Frontal cortex (tissue), 4 donors: ENCODE data around the gene CDKN2AIP. TPM values are rescaled to one million over a fixed set of nuclear protein-coding genes. Genes with fewer than 3 reads are reported as not detected.

Experiments
- DNase-seq, 2 donors: peaks; one replicate each; pipeline ENCODE4 v3.0.0; 2012; ENCODE audit warnings: low spot score in 2 of 2
- FAIRE-seq: peaks from 2 replicates; lab custom pipeline; 2012; peaks lifted over from hg19 to GRCh38; lab: Jason Lieb, UNC
- total RNA-seq: library from RNA; depleted of rRNA; stranded (reverse); fragments of >200 nt; gene quantifications from one replicate; pipeline ENCODE4 v1.2.3, GENCODE V29; 2014
- donor health status: control.
- donor health status: control.
- donor health status: control.

Gene CDKN2AIP
- 25.3 TPM for total RNA-seq

DNA sequence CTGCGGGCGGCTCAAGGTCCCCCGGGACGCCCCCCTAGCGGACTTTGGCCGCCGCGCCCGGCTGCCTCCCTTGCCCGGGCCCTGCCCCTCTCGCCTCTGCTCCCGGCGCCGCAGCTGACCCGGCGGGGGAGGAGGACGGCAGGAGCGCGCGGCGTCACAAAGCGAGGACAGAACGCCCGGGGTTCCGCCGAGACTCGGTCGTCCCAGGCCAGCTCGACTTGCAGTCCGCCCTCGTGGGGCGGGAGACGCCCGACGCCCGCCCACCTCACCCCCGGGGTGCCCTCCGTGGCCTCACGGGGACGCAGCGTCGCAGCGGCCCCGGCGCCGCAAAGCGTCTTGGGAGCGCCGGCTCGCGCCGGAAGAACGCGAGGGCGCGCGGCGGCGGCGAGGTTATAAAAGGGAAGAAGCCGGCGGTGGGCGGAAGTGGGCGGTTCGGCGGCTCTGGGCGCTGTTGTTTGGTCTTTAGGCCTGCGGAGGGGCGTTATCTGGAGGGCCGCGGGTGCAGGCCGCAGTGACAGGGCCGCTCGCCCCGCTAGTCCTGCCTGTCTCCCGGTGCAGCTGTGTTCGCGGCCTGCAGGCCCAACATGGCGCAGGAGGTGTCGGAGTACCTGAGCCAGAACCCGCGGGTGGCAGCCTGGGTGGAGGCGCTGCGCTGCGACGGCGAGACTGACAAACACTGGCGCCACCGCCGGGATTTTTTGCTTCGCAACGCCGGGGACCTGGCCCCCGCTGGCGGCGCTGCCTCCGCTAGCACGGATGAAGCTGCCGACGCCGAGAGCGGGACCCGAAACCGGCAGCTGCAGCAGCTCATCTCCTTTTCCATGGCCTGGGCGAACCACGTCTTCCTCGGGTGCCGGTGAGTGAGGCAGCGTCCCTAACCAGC lies at the start of gene CDKN2AIP:
Gene CDKN2AIP, plus strand, starts transcription at position 423 of the 883 bp plus-strand sequence. Its CDS starts 162 bp downstream, at position 585.
- DNase-seq (peak; percentile 87 to 91), FAIRE-seq (no peak)

DNA sequence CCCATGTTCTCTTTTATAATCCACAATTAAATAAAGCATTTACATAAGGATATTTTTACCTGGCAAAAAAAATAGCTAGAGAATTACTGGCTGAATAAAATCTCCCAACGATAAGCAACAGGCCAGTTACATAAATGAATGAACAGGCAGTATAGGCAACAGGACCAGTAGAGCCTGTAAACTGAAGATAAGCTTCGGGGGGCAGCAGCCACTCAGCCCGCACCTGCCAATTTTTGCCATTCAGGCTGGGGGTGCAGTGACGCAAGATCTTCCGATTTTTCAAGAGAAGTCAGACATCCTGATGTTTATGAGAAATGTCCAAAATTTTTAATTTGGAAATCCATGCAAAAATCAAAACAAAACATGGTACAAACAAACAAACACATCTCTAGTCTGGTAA lies 49.0 kb upstream of the CDKN2AIP start:
- FAIRE-seq, result no peak
- no peak for DNase-seq

- DNase-seq (no peak), FAIRE-seq (no peak)
These were observed 48.2 kb upstream of the CDKN2AIP start for GRCh38 chr4:183396227-183396637.

- FAIRE-seq (no peak), DNase-seq (no peak)
These were observed 46.6 kb upstream of the CDKN2AIP start for GRCh38 chr4:183397741-183398297.

DNA sequence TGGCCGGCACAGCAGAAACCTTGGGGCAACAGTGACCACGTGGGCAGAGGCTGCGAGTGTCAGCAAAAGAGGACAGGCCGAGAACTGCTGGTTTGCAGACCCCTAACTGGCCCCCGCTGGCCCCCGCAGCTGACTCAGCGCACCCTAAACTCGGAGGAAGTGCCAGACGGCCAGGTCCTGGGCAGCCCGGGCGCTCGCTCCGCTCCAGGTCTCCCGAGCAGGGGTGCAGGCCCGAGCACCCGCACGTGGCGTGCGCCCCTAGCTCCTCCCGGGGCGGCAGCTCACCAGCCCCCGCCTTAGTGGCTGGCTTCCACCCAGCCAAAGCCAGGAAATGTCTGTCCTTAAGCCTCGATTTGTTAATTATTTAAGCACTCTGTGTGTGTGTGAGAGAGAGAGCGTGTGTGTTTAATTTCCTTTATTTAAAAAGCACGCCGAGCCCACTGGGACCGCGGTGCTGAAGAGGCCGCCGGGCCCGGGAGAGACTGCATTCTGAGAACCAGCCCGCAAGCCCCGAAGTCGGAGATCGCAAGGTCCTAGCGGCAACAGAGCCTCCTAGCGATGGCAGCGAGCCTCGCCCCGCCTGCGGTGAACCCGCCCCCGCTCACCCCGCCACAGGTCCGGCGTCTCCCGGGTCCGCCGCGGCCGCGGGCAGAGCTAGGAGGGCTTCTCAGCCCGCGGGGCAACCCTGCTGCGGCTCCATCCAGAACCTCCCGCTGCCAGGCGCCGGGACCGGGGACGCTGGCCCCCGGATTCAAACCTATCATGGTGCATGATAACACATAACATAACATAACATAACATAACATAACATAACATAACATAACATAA lies 45.9 kb upstream of the CDKN2AIP start:
- DNase-seq (peak; percentile 55 to 74), FAIRE-seq (no peak)

GRCh38 chr4:183399126-183399522 lies 45.3 kb upstream of the CDKN2AIP start:
- FAIRE-seq (no peak), DNase-seq (no peak)

DNA sequence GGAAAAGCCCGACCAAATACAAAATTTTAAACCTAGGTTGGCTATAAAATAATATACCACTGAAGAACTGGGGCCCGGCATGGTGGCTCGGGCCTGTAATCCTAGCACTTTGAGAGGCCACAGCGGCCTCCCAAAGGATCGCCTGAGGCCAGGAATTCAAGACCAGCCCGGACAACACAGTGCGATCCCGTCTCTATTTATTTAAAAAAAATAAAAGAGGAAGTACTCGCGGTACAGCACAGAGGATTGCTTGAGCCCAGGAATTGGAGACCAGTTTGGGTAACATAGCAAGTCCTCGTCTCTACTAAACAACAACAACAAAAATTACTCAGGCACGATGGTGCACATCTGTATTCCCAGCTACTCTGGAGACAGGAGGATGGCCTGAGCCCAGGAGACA lies 44.8 kb upstream of the CDKN2AIP start:
- FAIRE-seq (no peak), DNase-seq (no peak)

DNA sequence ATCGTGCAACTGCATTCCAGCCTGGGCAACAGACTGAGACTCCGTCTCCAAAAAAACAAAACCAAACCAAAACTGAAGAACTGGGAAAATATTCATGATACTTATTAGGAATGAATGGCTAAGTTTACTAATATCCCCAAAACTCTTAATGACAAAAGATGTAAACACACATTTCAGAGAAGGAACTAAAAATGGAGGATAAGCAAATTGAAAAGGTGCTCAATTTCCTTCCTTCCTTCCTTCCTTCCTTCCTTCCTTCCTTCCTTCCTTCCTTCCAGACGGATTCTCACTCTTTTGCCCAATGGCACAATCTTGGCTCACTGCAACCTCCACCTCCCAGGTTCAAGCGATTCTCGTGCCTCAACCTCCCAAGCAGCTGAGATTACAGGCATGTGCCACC lies 44.4 kb upstream of the CDKN2AIP start:
- DNase-seq (no peak), FAIRE-seq (no peak)

DNA sequence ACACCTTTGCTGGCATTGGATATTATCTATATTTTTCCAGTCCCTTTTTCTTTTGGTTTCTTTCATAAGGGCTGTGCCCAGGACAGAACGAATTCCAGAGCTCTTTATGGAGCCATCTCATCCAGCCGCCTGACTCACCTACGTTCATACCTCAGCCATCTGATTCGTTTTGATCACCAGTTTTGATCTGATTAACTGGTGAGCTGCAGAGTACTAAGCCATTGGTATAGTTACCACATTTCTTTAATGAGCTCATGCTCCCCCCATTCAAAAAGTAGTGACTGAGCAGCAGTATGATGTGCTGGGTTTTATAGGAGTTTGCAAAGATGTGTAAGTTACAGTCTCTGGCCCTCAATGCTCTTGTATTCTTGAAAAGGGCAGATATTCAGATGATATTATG lies 43.0 kb upstream of the CDKN2AIP start:
- FAIRE-seq (no peak), DNase-seq (no peak)

- DNase-seq (no peak), FAIRE-seq (no peak)
These were observed 41.7 kb upstream of the CDKN2AIP start for GRCh38 chr4:183402771-183403170.

DNA sequence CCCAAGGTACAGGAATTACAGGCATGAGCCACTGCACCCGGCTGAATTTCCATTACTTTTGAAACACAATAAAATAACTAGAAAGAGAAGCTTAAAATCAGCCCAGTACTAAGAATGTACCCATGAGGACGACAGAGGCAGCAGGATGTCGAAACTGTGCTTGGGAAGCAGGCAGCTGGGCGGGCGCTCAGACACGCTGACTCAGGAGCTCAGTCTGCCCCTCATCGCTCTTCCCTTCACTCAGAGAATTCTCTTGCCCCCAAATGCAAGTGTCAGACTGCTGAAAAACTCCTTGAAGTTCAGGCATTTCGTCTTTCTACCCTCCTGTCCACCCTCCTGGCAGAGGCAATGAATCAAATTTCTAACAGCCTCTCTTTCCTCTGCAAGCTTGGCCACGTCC lies 41.0 kb upstream of the CDKN2AIP start:
- FAIRE-seq, result no peak
- DNase-seq, result no peak

- DNase-seq (no peak), FAIRE-seq (no peak)
These were observed 40.5 kb upstream of the CDKN2AIP start for GRCh38 chr4:183403961-183404360.

- no peak for FAIRE-seq
- no peak for DNase-seq
These were observed 39.1 kb upstream of the CDKN2AIP start for GRCh38 chr4:183405303-183405702.

DNA sequence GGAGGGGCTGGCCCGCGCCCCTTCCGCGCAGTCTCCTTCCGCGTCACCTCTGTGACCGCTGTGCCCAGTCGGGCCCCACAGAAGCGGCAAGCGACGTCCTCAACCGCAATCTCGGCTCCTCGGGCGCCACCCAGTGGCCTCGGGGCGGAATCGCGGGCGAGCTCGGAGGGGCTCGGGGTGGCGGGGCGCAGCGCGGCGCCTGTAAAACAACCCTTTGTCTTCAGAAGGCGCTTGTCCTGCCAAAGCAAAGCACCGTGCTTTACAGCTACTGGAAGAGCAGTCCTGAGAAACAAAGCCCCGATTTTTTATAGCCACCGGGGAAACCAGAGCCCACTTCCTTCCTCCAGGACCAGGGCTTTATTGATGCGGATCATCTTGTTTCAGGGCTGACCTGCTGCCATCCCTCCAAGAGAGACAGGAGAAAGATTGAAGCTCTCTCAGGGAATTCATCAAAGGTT lies 37.3 kb upstream of the CDKN2AIP start:
- DNase-seq (peak; percentile 73 to 80), FAIRE-seq (no peak)

DNA sequence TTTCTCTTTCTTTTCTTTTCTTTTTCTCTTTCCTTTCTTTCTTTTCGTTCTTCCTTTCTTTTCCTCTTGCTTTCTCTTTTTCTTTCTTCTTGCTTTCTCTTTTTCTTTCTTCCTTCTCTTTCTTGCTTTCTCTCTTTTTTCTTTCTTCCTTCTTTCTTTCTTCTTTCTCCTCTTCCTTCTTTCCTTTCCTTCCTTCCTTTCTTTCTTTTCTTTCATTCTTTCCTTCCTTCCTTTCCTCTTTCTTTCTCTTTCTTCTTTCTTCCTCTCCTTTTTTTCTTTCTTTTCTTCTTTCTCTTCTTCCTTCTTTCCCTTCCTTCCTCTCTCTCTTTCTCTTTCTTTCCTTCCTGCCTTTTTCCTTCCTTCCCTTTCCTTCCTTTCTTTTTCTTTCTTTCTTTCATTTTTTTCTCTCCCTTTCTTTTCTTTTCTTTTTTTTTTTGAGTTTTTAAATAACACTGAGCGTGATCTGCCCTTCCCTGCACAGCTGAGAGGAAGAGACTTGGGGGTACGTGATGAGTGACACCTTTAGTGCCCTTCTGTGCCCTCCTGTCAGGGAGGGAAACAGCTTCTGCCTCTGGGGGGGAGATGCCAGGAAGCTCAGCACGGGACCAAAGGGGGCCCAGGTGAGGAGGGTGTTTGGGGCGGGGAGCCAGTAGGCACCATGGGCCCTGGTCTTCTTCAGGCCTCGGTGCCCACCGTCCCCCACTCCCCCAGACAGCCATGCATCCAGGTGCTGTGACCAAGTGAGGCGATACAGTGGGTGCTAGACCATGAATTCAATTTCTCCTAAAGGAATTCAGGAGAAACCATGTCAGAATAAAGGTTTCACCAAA lies 36.6 kb upstream of the CDKN2AIP start:
- DNase-seq (no peak), FAIRE-seq (no peak)

DNA sequence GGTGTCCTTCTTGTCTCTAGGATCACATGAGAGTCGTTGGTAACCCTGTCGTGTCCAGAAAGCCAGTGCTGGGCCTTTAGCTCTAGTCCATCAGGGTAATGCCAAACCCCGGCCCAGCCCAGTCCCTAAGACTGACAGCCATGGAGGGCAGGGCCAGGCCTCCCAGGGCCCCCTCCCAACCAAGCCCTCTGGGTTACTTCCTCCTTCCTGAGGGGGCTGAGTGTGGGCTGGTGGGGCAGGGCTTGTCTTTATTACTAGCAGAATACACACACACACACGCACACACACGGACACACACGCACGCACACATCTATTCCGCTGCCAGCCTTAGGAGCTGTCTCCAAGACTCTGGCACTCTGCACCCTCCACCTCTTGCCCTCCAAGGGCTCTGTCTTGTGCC lies 35.6 kb upstream of the CDKN2AIP start:
- FAIRE-seq (no peak), DNase-seq (no peak)

DNA sequence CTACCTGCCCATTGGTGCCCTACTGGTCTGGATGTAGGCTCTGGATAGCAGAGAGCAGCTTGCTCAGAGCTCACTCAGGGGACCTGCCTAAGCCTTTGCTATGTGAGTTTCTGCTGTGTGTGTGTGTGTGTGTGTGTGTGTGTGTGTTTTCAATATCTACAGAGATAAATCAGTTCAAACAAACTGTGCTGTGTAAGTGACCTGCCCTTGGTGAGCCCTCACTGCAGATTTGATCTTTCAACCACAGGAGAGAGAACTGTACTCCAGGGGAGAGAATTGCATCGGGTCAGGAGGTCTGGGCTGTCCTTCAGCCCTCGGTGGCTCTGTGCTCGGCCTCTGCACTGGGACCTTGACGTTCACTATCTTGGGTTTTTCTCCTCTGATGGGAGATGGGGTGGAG lies 35.0 kb upstream of the CDKN2AIP start:
- DNase-seq (no peak), FAIRE-seq (no peak)

DNA sequence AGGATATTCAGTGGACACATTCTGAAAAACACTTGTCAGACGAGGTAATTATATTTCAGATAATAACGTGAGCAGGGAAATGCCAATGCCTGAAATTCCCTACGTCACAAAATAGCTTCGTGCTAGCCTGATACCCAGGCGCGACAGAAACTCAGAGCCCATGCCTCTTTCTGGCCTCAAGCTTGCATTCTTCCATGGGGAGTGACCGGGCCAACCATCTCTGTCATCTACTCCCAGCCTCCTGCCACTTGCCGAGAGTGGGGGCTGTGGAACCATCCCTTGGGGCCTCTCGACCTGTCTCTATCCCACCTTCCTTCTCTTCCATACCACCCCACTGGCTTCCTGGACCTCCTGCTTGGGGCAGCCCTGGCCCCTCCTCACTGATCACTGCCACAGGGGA lies 34.5 kb upstream of the CDKN2AIP start:
- FAIRE-seq (no peak), DNase-seq (no peak)

- DNase-seq (no peak), FAIRE-seq (no peak)
These were observed 33.1 kb upstream of the CDKN2AIP start for GRCh38 chr4:183411291-183411861.
